Tibial artery (tissue), 4 donors: ENCODE data around the gene FAM110A.
A peak's percentile ranks its signal among the peaks of the same experiment; 100 is the strongest.
"Not testable (repeated sequence)": the region's sequence is repeated elsewhere in the genome, so short reads cannot be mapped to it uniquely, and the experiment has no call there.

Source experiments
- DNase-seq, 2 donors: peaks; one replicate each; pipeline ENCODE4 v3.0.0-alpha.2; 2019
- H3K27ac ChIP-seq, 2 donors: fragments of 200-600 bp; sonication (generic) in 1 of 2; 1 replicate in 1 of 2; 2 replicates in 1 of 2; pipeline ENCODE4 v1.5.1; 2018 to 2019; ENCODE audit warnings: mild to moderate bottlenecking in 1 of 2
- H3K27me3 ChIP-seq, 2 donors: fragments of 200-600 bp; sonication (generic) in 1 of 2; one replicate each; pipeline versions ENCODE4 v1.5.1 to v1.6.0; 2016 to 2019
- H3K36me3 ChIP-seq, 3 donors: fragments of 200-600 bp; sonication (generic) in 2 of 3; one replicate each; pipeline ENCODE4 v1.5.1; 2016 to 2019; ENCODE audit warnings: mild to moderate bottlenecking in 2 of 3
- H3K4me1 ChIP-seq, 4 donors: fragments of 200-600 bp; sonication (generic) in 2 of 4; 1 replicate in 3 of 4; 2 replicates in 1 of 4; pipeline ENCODE4 v1.5.1; 2016 to 2019
- H3K4me3 ChIP-seq, 2 donors: fragments of 200-600 bp; sonication (generic) in 1 of 2; 1 replicate in 1 of 2; 2 replicates in 1 of 2; pipeline ENCODE4 v1.5.1; 2018 to 2019; ENCODE audit warnings: mild to moderate bottlenecking in 2 of 2
- H3K9me3 ChIP-seq, 3 donors: fragments of 200-600 bp; sonication (generic) in 1 of 3; one replicate each; pipeline ENCODE4 v1.5.1; 2016 to 2019
- intact Hi-C: fragments of 100-400 bp; cut with DNase I; formaldehyde crosslinking; loops from one replicate; pipeline ENCODE4 v1.15.0; 2023; ENCODE audit warnings: low total_unique reads
- TF ChIP-seq, protein P1 (sequence below), 2 experiments: fragments of 200-600 bp in 1 of 2; fragments of 450-650 bp in 1 of 2; IDR thresholded peaks; one replicate each; pipeline ENCODE4 v1.5.1; 2017 to 2019; ENCODE audit warnings: antibody characterized with exemption in 2 of 2, mild to moderate bottlenecking in 1 of 2, moderate library complexity in 1 of 2

FAM110A gene

GRCh38 chr20:891706-892080, 58.2 kb downstream of the FAM110A start:
- no peaks in the 10 kb centered on the region for H3K27me3 ChIP-seq
- H3K4me1 ChIP-seq, result peaks cover 4 to 41% (median 29%) of the 10 kb centered on the region in 4 donors
- peak in 1 of 2 donors; percentile 45 for DNase-seq
- H3K27ac ChIP-seq, result peak overlapping the region; percentile 10 to 49
- H3K36me3 ChIP-seq, result no peaks in the 10 kb centered on the region
- intact Hi-C loops, result no loop called here
- H3K4me3 ChIP-seq, result no peak overlapping the region
- no peaks in the 10 kb centered on the region for H3K9me3 ChIP-seq
- TF ChIP-seq, protein P1, sequence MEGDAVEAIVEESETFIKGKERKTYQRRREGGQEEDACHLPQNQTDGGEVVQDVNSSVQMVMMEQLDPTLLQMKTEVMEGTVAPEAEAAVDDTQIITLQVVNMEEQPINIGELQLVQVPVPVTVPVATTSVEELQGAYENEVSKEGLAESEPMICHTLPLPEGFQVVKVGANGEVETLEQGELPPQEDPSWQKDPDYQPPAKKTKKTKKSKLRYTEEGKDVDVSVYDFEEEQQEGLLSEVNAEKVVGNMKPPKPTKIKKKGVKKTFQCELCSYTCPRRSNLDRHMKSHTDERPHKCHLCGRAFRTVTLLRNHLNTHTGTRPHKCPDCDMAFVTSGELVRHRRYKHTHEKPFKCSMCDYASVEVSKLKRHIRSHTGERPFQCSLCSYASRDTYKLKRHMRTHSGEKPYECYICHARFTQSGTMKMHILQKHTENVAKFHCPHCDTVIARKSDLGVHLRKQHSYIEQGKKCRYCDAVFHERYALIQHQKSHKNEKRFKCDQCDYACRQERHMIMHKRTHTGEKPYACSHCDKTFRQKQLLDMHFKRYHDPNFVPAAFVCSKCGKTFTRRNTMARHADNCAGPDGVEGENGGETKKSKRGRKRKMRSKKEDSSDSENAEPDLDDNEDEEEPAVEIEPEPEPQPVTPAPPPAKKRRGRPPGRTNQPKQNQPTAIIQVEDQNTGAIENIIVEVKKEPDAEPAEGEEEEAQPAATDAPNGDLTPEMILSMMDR (IDR thresholded peaks at IDR 0.05), result no peak

GRCh38 chr20:892371-892770, 58.9 kb downstream of the FAM110A start:
- H3K9me3 ChIP-seq, H3K4me3 ChIP-seq, H3K36me3 ChIP-seq, H3K27me3 ChIP-seq, H3K27ac ChIP-seq, intact Hi-C loops, DNase-seq: not testable (repeated sequence)
- peaks cover 4 to 37% (median 29%) of the 10 kb centered on the region in 4 donors for H3K4me1 ChIP-seq
